Measurements from ENCODE around the gene IVD. TPM values are rescaled to one million over a fixed set of nuclear protein-coding genes. Genes with fewer than 3 reads are reported as not detected.

Gene IVD
- total RNA-seq: 115 TPM
- long read RNA-seq, transcript IVD-206 (12 exons, 1,809 nt): major isoform, 91 of 138 reads
- long read RNA-seq, partial matches to known transcripts: 12 of 138 reads
- long read RNA-seq, other reads (novel, unspliced or antisense): 33 of 138 reads

- ATAC-seq: peak; percentile 100
- intact Hi-C loops (cut with DNase I): no loop called here
- H3K9me3 ChIP-seq: no peaks in the 10 kb centered on the region
Observed at GRCh38 chr15:40405501-40406381, at the start of gene IVD. Gene IVD, plus strand, starts transcription at chr15:40405795. Its CDS starts 33 bp downstream, at chr15:40405828.

GRCh38 chr15:40355976-40356585 is 49.5 kb upstream of the IVD start:
- Histone ChIP-seq H3K27me3 (no peaks in the 10 kb centered on the region), H3K4me3 (no peak overlapping the region), H3K9me3 (no peaks in the 10 kb centered on the region), H3K36me3 (no peaks in the 10 kb centered on the region), H3K4me1 (peaks cover 18% of the 10 kb centered on the region), H3K27ac (no peak overlapping the region)
- no peak for ATAC-seq
- TF ChIP-seq CTCF (IDR thresholded peaks at IDR 0.05): no peak
- intact Hi-C loops (cut with DNase I): no loop called here
- no peak for DNase-seq

More at GRCh38 chr15:40405501-40406381, at the start of gene IVD:
- H3K27me3 ChIP-seq: no peaks in the 10 kb centered on the region
- no peak for TF ChIP-seq CTCF (IDR thresholded peaks at IDR 0.05)
- H3K4me1 ChIP-seq: peaks cover 18% of the 10 kb centered on the region
- H3K36me3 ChIP-seq: peaks cover 25% of the 10 kb centered on the region
- peak; percentile 98 for DNase-seq
- H3K27ac ChIP-seq: peak within 1 kb of the TSS; percentile 86
- H3K4me3 ChIP-seq: peak within 1 kb of the TSS; percentile 93

GRCh38 chr15:40357246-40357645 is 48.3 kb upstream of the IVD start:
- Histone ChIP-seq H3K4me3 (peak overlapping the region; percentile 64), H3K27ac (no peak overlapping the region), H3K9me3 (no peaks in the 10 kb centered on the region), H3K27me3 (no peaks in the 10 kb centered on the region), H3K36me3 (no peaks in the 10 kb centered on the region), H3K4me1 (peaks cover 18% of the 10 kb centered on the region)
- ATAC-seq (no peak), DNase-seq (no peak)
- intact Hi-C loops (cut with DNase I): no loop called here
- no peak for TF ChIP-seq CTCF (IDR thresholded peaks at IDR 0.05)

- no peak for TF ChIP-seq CTCF (IDR thresholded peaks at IDR 0.05)
- intact Hi-C loops (cut with DNase I): no loop called here
- ATAC-seq: peak; percentile 92
Observed at GRCh38 chr15:40357723-40358470, 47.7 kb upstream of the IVD start, which contains the start of gene DISP2. Gene DISP2, plus strand, starts transcription at chr15:40358219. Its CDS starts 103 bp downstream, at chr15:40358322.

More at GRCh38 chr15:40357723-40358470, 47.7 kb upstream of the IVD start, which contains the start of gene DISP2:
- Histone ChIP-seq H3K36me3 (no peaks in the 10 kb centered on the region), H3K27ac (no peak within 1 kb of the TSS), H3K4me3 (peak within 1 kb of the TSS; percentile 64), H3K4me1 (peaks cover 18% of the 10 kb centered on the region), H3K27me3 (no peaks in the 10 kb centered on the region), H3K9me3 (no peaks in the 10 kb centered on the region)
- peak; percentile 94 for DNase-seq
